Measurements from ENCODE around the gene KRT10. TPM values are rescaled to one million over a fixed set of nuclear protein-coding genes. Genes with fewer than 3 reads are reported as not detected.

Gene KRT10
- polyA plus RNA-seq, 6 donors from 2014 or later, result 194 to 275 (median 232) TPM

- Mint-ChIP-seq H3K4me3 (no peak overlapping the region), H3K27ac (no peak overlapping the region), H3K36me3 (peaks cover 0 to 5% of the 10 kb centered on the region in 2 donors), H3K9me3 (no peaks in the 10 kb centered on the region), H3K27me3 (peaks cover 33 to 44% (median 39%) of the 10 kb centered on the region in 3 donors), H3K4me1 (no peaks in the 10 kb centered on the region)
- ATAC-seq (ENCODE audit: low read depth in 2 of 2) (no peak), DNase-seq (no peak)
Observed at GRCh38 chr17:40793832-40794231, 28.6 kb downstream of the KRT10 start.

- DNase-seq (no peak), ATAC-seq (ENCODE audit: low read depth in 2 of 2) (no peak)
- H3K27ac Mint-ChIP-seq, result no peak overlapping the region
- no peaks in the 10 kb centered on the region for H3K4me1 Mint-ChIP-seq
- peaks cover 29 to 49% (median 45%) of the 10 kb centered on the region in 3 donors for H3K27me3 Mint-ChIP-seq
- no peak overlapping the region for H3K4me3 Mint-ChIP-seq
- no peaks in the 10 kb centered on the region for H3K9me3 Mint-ChIP-seq
- H3K36me3 Mint-ChIP-seq, result peaks cover 0 to 5% of the 10 kb centered on the region in 2 donors
Observed at GRCh38 chr17:40791787-40792436, 30.5 kb downstream of the KRT10 start.

- Mint-ChIP-seq H3K9me3 (no peaks in the 10 kb centered on the region), H3K27me3 (peaks cover 24 to 43% (median 38%) of the 10 kb centered on the region in 3 donors), H3K27ac (no peak overlapping the region), H3K4me1 (no peaks in the 10 kb centered on the region), H3K4me3 (no peak overlapping the region), H3K36me3 (no peaks in the 10 kb centered on the region)
- DNase-seq, result no peak
- ATAC-seq (ENCODE audit: low read depth in 2 of 2), result no peak
Observed at GRCh38 chr17:40791111-40791510, 31.3 kb downstream of the KRT10 start.

GRCh38 chr17:40782450-40782849 lies 40.0 kb downstream of the KRT10 start, which contains the start of gene KRT27:
KRT27 (minus strand) TSS chr17:40782550; CDS start chr17:40782493, 57 bp downstream.
- Mint-ChIP-seq H3K4me1 (peaks cover 0 to 9% (median 0%) of the 10 kb centered on the region in 3 donors), H3K4me3 (no peak within 1 kb of the TSS), H3K27me3 (peaks cover 38 to 63% (median 54%) of the 10 kb centered on the region in 3 donors), H3K27ac (no peak within 1 kb of the TSS), H3K9me3 (peaks cover 0 to 2% (median 0%) of the 10 kb centered on the region in 7 donors), H3K36me3 (no peaks in the 10 kb centered on the region)
- DNase-seq (no peak), ATAC-seq (ENCODE audit: low read depth in 2 of 2) (no peak)

- no peaks in the 10 kb centered on the region for H3K36me3 Mint-ChIP-seq
- H3K4me3 Mint-ChIP-seq, result peak overlapping the region; percentile 17 to 78 (median 54)
- H3K9me3 Mint-ChIP-seq, result peaks cover 0 to 2% (median 0%) of the 10 kb centered on the region in 7 donors
- no peak for DNase-seq
- ATAC-seq (ENCODE audit: low read depth in 2 of 2), result peak; percentile 40 to 48
- H3K4me1 Mint-ChIP-seq, result peaks cover 0 to 9% (median 0%) of the 10 kb centered on the region in 3 donors
- H3K27me3 Mint-ChIP-seq, result peaks cover 50 to 71% (median 71%) of the 10 kb centered on the region in 3 donors
- peak overlapping the region in 1 of 6 donors; percentile 47 for H3K27ac Mint-ChIP-seq
Observed at GRCh38 chr17:40779181-40779909, 43.1 kb downstream of the KRT10 start.

- Mint-ChIP-seq H3K4me3 (no peak overlapping the region), H3K9me3 (peaks cover 0 to 2% (median 0%) of the 10 kb centered on the region in 7 donors), H3K36me3 (no peaks in the 10 kb centered on the region), H3K27ac (no peak overlapping the region), H3K4me1 (peaks cover 0 to 9% (median 0%) of the 10 kb centered on the region in 3 donors), H3K27me3 (peaks cover 45 to 69% (median 68%) of the 10 kb centered on the region in 3 donors)
- DNase-seq (no peak), ATAC-seq (ENCODE audit: low read depth in 2 of 2) (no peak)
Observed at GRCh38 chr17:40778461-40778860, 44.0 kb downstream of the KRT10 start.

GRCh38 chr17:40777971-40778370 lies 44.4 kb downstream of the KRT10 start:
- H3K27me3 Mint-ChIP-seq, result peaks cover 41 to 66% (median 64%) of the 10 kb centered on the region in 3 donors
- peaks cover 0 to 2% (median 0%) of the 10 kb centered on the region in 7 donors for H3K9me3 Mint-ChIP-seq
- H3K27ac Mint-ChIP-seq, result no peak overlapping the region
- no peaks in the 10 kb centered on the region for H3K36me3 Mint-ChIP-seq
- no peak for DNase-seq
- peaks cover 0 to 9% (median 0%) of the 10 kb centered on the region in 3 donors for H3K4me1 Mint-ChIP-seq
- H3K4me3 Mint-ChIP-seq, result no peak overlapping the region
- no peak for ATAC-seq (ENCODE audit: low read depth in 2 of 2)

GRCh38 chr17:40777459-40777858 lies 45.0 kb downstream of the KRT10 start:
- Mint-ChIP-seq H3K27me3 (peaks cover 45 to 66% (median 65%) of the 10 kb centered on the region in 3 donors), H3K9me3 (peaks cover 0 to 3% (median 0%) of the 10 kb centered on the region in 7 donors), H3K36me3 (no peaks in the 10 kb centered on the region), H3K27ac (no peak overlapping the region), H3K4me3 (no peak overlapping the region), H3K4me1 (peaks cover 0 to 9% (median 0%) of the 10 kb centered on the region in 3 donors)
- DNase-seq (no peak), ATAC-seq (ENCODE audit: low read depth in 2 of 2) (no peak)

- Mint-ChIP-seq H3K4me3 (no peak overlapping the region), H3K27me3 (peaks cover 48 to 70% (median 64%) of the 10 kb centered on the region in 3 donors), H3K27ac (no peak overlapping the region), H3K9me3 (peaks cover 0 to 4% (median 0%) of the 10 kb centered on the region in 7 donors), H3K36me3 (no peaks in the 10 kb centered on the region), H3K4me1 (peaks cover 0 to 9% (median 0%) of the 10 kb centered on the region in 3 donors)
- DNase-seq (no peak), ATAC-seq (ENCODE audit: low read depth in 2 of 2) (no peak)
Observed at GRCh38 chr17:40775945-40776344, 46.5 kb downstream of the KRT10 start.

- no peak within 1 kb of the TSS for H3K4me3 Mint-ChIP-seq
- no peaks in the 10 kb centered on the region for H3K4me1 Mint-ChIP-seq
- H3K27me3 Mint-ChIP-seq, result peaks cover 41 to 68% (median 62%) of the 10 kb centered on the region in 3 donors
- H3K9me3 Mint-ChIP-seq, result peaks cover 0 to 2% (median 0%) of the 10 kb centered on the region in 7 donors
- no peaks in the 10 kb centered on the region for H3K36me3 Mint-ChIP-seq
- peak within 1 kb of the TSS in 2 of 6 donors; percentile 30 to 59 for H3K27ac Mint-ChIP-seq
- DNase-seq (no peak), ATAC-seq (ENCODE audit: low read depth in 2 of 2) (no peak)
Observed at GRCh38 chr17:40772101-40772500, 50.3 kb downstream of the KRT10 start, which contains the start of gene KRT26. KRT26 (minus strand) TSS chr17:40772201; CDS start chr17:40772113, 88 bp downstream.

Other genes with a start within 250 kb of the KRT10 start
- 100 to 1,000 TPM; 211 to 267 (median 255) TPM for gene SMARCE1, start 174.8 kb downstream of the KRT10 start, polyA plus RNA-seq (ENCODE audit: low read depth in 6 of 6)
- not detected for gene KRT222, start 157.4 kb downstream of the KRT10 start, polyA plus RNA-seq (ENCODE audit: low read depth in 6 of 6)
- gene KRT24, start 118.9 kb downstream of the KRT10 start, polyA plus RNA-seq (ENCODE audit: low read depth in 6 of 6), result not detected
- not detected for gene KRT25, start 67.3 kb downstream of the KRT10 start, polyA plus RNA-seq (ENCODE audit: low read depth in 6 of 6)
- not detected for gene KRT26, start 50.4 kb downstream of the KRT10 start, polyA plus RNA-seq (ENCODE audit: low read depth in 6 of 6)
- under 1 TPM in 1 of 6 donors, not detected in 5; 0.53 TPM for gene KRT27, start 40.1 kb downstream of the KRT10 start, polyA plus RNA-seq (ENCODE audit: low read depth in 6 of 6)
- not detected for gene KRT28, start 22.7 kb downstream of the KRT10 start, polyA plus RNA-seq (ENCODE audit: low read depth in 6 of 6)
- gene KRT12, start 44.6 kb upstream of the KRT10 start, polyA plus RNA-seq (ENCODE audit: low read depth in 6 of 6), result not detected
- not detected for gene KRT20, start 62.6 kb upstream of the KRT10 start, polyA plus RNA-seq (ENCODE audit: low read depth in 6 of 6)
- gene KRT23, start 115.0 kb upstream of the KRT10 start, polyA plus RNA-seq (ENCODE audit: low read depth in 6 of 6), result under 1 TPM in 1 of 6 donors, not detected in 5; 0.19 TPM
- gene KRT39, start 144.3 kb upstream of the KRT10 start, polyA plus RNA-seq (ENCODE audit: low read depth in 6 of 6), result not detected
- gene KRT40, start 161.7 kb upstream of the KRT10 start, polyA plus RNA-seq (ENCODE audit: low read depth in 6 of 6), result not detected
- not detected for gene KRTAP3-3, start 171.6 kb upstream of the KRT10 start, polyA plus RNA-seq (ENCODE audit: low read depth in 6 of 6)
- gene KRTAP3-2, start 177.3 kb upstream of the KRT10 start, polyA plus RNA-seq (ENCODE audit: low read depth in 6 of 6), result not detected
- gene KRTAP3-1, start 186.5 kb upstream of the KRT10 start, polyA plus RNA-seq (ENCODE audit: low read depth in 6 of 6), result not detected
- not detected for gene KRTAP1-5, start 204.6 kb upstream of the KRT10 start, polyA plus RNA-seq (ENCODE audit: low read depth in 6 of 6)
- gene KRTAP1-4, start 207.6 kb upstream of the KRT10 start, polyA plus RNA-seq (ENCODE audit: low read depth in 6 of 6), result not detected
- gene KRTAP1-3, start 212.3 kb upstream of the KRT10 start, polyA plus RNA-seq (ENCODE audit: low read depth in 6 of 6), result not detected
- not detected for gene KRTAP1-1, start 218.8 kb upstream of the KRT10 start, polyA plus RNA-seq (ENCODE audit: low read depth in 6 of 6)
- gene KRTAP2-1, start 224.7 kb upstream of the KRT10 start, polyA plus RNA-seq (ENCODE audit: low read depth in 6 of 6), result not detected
- gene KRTAP2-2, start 232.6 kb upstream of the KRT10 start, polyA plus RNA-seq (ENCODE audit: low read depth in 6 of 6), result not detected
- not detected for gene KRTAP2-3, start 237.5 kb upstream of the KRT10 start, polyA plus RNA-seq (ENCODE audit: low read depth in 6 of 6)
- gene KRTAP2-4, start 243.3 kb upstream of the KRT10 start, polyA plus RNA-seq (ENCODE audit: low read depth in 6 of 6), result not detected